ENCODE results near the gene HECW1. TPM values are rescaled to one million over a fixed set of nuclear protein-coding genes. Genes with fewer than 3 reads are reported as not detected.
A peak's percentile ranks its signal among the peaks of the same experiment; 100 is the strongest.

HECW1 gene
- total and polyA plus RNA-seq, 2 of the 8 experiments (the other 6 are each of a cell fraction or from before 2014, with no cell fraction given): 2.9 to 12.7 TPM

DNA sequence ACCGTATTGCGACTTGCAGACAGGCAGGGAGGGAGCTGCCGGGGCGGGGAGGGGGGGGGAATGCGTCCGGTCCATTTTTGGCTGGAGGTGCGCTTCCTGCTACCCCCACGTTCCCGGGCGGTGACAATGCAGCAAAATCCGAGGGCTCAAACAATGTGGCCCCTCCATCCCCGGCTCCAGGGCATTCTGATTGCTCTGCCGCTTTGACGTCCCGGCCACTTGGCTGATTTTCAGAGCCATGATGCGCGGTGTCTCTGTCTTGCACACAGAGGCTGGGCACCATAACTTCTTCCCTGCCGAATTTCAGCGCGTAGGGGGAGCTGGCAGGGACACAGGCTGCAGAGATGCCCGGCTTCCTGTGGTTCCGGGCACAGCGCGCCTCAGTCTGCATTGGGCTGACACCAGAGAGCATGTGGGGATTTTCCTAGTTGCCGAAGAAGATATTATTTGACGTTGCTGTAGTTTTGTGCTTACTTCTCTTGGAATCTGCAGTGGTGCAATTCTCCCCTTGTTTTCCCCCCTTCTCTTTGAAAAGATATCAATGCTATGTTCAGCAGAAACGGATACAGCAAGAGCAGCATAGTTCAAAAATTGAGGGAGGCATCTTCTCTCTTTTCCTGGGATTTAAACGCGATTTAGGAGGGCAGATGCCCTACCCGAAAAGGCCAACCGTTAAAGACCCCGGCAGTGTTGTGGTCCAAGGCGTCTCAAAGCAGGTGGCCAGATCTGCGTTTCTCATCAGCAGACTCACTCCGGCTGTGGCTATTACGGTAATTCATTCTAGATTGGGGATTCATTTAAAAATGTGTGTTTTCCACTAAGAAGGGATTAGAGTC is 1.4 kb downstream of the HECW1 start (continued):
- TF ChIP-seq SP4 (IDR thresholded peaks at IDR 0.05; ENCODE audit: low read length) (no peak), JUN (IDR thresholded peaks at IDR 0.05; ENCODE audit: low read depth, low read length) (no peak), CHD1 (IDR thresholded peaks at IDR 0.05; ENCODE audit: low read depth, low read length) (no peak), TCF12 (IDR thresholded peaks at IDR 0.05; ENCODE audit: low read depth, low read length) (no peak), ZNF274 (IDR thresholded peaks at IDR 0.05; ENCODE audit: borderline replicate concordance, extremely low read depth, low read length) (no peak), RBBP5 (IDR thresholded peaks at IDR 0.05; ENCODE audit: borderline replicate concordance, low read depth, low read length) (peak; percentile 12; the same call in 1 of the 2 replicates), KDM4A (IDR thresholded peaks at IDR 0.05; ENCODE audit: low read depth, low read length, severe bottlenecking) (peak; percentile 12), RFX5 (IDR thresholded peaks at IDR 0.05; ENCODE audit: borderline replicate concordance, low read depth, low read length) (no peak), TBP (IDR thresholded peaks at IDR 0.05; ENCODE audit: low read depth, low read length) (no peak), RNF2 (IDR thresholded peaks at IDR 0.05; ENCODE audit: borderline replicate concordance, low read depth, low read length, missing control alignments, poor library complexity, severe bottlenecking) (no peak), GABPA (IDR thresholded peaks at IDR 0.05; ENCODE audit: borderline replicate concordance, insufficient read depth, low read length) (no peak), SRF (IDR thresholded peaks at IDR 0.05; ENCODE audit: low read depth, low read length) (peak; percentile 28; the same call in 1 of the 2 replicates), BRCA1 (IDR thresholded peaks at IDR 0.05; ENCODE audit: low read depth, low read length) (no peak), CREB1 (IDR thresholded peaks at IDR 0.05) (no peak), MAFK (IDR thresholded peaks at IDR 0.05; ENCODE audit: low read depth, low read length) (no peak), TAF7 (optimal IDR thresholded peaks at IDR 0.05; ENCODE audit: borderline replicate concordance, low read depth, low read length) (no peak), SIN3A (conservative IDR thresholded peaks at IDR 0.05 in 1 of 2, IDR thresholded peaks at IDR 0.05 in 1 of 2; ENCODE audit: low read depth in 1 of 2, low read length in 2 of 2) (peak; percentile 9 to 76; a peak in 1 of 4 replicates), HDAC6 (IDR thresholded peaks at IDR 0.05; ENCODE audit: low read depth, low read length) (no peak), TEAD4 (IDR thresholded peaks at IDR 0.05; ENCODE audit: low read depth, low read length) (no peak), NRF1 (IDR thresholded peaks at IDR 0.05; ENCODE audit: low read depth, low read length) (no peak), SUZ12 (IDR thresholded peaks at IDR 0.05; ENCODE audit: low read length) (no peak), JUND (IDR thresholded peaks at IDR 0.05; ENCODE audit: low read length) (no peak)
- TF ChIP-seq, protein P1, sequence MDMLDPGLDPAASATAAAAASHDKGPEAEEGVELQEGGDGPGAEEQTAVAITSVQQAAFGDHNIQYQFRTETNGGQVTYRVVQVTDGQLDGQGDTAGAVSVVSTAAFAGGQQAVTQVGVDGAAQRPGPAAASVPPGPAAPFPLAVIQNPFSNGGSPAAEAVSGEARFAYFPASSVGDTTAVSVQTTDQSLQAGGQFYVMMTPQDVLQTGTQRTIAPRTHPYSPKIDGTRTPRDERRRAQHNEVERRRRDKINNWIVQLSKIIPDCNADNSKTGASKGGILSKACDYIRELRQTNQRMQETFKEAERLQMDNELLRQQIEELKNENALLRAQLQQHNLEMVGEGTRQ (IDR thresholded peaks at IDR 0.05; ENCODE audit: low read length): no peak

Measured in H1 (cell line).